GM18499 (cell line): ENCODE results near the gene SESTD1.
"Not testable (repeated sequence)": the region's sequence is repeated elsewhere in the genome, so short reads cannot be mapped to it uniquely, and the experiment has no call there.

Experiments used
- ATAC-seq: cut with Tn5 transposase; IDR thresholded peaks from one replicate; pipeline ENCODE4 v1.9.1; 2021; ENCODE audit warnings: moderate number of reproducible peaks; ENCODE audit not compliant: insufficient read depth, unreplicated experiment

SESTD1 gene

GRCh38 chr2:179240481-179241451 lies 23.9 kb downstream of the SESTD1 start:
- ATAC-seq = no peak

GRCh38 chr2:179239838-179240237 lies 24.8 kb downstream of the SESTD1 start:
- no peak for ATAC-seq

- peak; percentile 72 for ATAC-seq
These were observed 25.4 kb downstream of the SESTD1 start for GRCh38 chr2:179239195-179239594.

DNA sequence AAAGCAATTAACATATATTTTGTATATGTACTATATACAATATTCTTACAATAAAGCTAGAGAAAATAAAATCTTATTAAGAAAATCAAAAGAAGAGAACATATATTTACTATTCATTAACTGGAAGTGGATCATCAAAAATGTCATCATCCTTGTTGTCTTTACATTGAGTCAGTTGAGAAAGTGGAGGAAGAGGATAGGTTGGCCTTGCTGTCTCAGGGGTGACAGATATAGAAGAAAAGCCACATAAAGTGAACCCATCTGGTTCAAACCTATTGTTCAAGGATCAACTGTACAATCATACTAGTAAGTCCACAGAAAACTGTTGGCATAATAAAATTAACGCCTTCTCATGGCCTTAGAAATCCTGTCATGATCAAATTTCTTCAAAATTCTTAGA lies 26.6 kb downstream of the SESTD1 start:
- ATAC-seq = no peak

DNA sequence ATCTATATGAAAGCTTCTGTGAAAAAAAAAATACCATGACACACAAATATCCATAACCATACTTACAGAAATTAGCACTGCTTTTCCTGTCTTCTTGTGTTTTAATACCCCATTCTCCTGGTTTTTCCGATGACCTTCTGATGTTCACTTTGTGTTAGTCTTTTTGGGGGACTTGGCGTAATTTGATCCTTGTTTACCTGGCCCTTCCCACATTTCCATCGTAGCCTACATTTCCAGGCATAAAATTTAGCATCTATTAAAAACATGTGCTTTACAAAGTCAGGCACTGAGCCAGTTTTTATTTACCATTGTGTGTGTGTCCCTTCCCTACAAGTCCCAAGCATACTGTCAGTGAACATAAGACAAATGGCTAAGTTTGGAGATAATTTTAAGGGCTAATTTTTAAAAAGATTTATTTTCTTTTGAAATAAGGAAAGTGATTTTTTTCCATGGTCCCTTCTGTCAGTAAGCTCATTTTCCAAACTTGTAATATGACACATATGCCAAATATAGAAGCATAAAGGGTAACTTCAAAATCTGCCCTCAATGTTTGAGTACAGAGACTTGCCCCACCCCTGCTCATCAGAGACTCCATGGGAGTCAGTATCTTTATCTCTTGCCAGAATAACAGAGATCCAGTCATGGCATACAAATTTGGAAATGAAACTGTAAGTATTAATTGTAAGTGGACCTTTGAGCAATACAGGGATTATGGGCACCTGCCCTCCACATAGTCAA lies 27.3 kb downstream of the SESTD1 start:
- ATAC-seq = no peak

GRCh38 chr2:179235463-179236108 lies 29.0 kb downstream of the SESTD1 start:
- ATAC-seq = no peak

GRCh38 chr2:179234658-179235240 lies 29.9 kb downstream of the SESTD1 start:
- ATAC-seq = no peak

DNA sequence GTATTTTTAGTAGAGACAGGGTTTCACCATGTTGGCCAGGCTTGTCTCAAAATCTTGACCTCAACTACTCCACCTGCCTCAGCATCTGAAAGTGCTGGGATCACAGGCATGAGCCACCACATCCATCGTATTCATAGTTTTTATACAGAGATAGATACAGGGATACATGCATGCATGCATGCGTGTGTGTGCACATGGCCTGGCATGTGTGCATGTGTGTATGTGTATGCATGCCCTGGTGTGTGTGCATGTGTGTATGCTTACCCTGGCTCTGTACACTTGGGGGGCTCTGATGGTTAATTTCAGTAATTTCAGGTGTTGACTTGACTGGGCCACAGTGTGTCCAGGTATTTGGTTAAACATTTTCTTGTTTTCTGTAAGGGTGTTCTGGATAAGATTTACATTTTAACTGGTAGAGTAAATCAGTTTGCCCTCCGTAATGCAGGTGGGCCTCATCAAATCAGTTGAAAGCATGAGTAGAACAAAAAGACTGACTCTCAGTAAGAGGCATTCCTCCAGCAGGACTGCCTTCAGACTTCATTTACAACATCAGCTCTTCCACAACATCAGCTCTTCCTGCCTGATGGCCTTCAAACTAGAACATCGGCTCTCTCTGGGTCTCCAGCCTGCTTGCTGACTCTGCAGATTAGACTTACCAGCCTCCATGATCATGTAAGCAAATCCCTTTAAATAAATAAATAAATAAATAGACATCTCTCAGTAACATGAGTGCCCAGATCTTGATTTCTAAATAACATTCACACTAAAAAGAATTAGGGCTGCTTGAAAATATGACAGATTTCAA lies 30.8 kb downstream of the SESTD1 start:
- ATAC-seq = no peak

GRCh38 chr2:179233083-179233490 lies 31.5 kb downstream of the SESTD1 start:
- no peak for ATAC-seq

GRCh38 chr2:179226961-179227259 lies 37.7 kb downstream of the SESTD1 start:
- ATAC-seq = no peak

DNA sequence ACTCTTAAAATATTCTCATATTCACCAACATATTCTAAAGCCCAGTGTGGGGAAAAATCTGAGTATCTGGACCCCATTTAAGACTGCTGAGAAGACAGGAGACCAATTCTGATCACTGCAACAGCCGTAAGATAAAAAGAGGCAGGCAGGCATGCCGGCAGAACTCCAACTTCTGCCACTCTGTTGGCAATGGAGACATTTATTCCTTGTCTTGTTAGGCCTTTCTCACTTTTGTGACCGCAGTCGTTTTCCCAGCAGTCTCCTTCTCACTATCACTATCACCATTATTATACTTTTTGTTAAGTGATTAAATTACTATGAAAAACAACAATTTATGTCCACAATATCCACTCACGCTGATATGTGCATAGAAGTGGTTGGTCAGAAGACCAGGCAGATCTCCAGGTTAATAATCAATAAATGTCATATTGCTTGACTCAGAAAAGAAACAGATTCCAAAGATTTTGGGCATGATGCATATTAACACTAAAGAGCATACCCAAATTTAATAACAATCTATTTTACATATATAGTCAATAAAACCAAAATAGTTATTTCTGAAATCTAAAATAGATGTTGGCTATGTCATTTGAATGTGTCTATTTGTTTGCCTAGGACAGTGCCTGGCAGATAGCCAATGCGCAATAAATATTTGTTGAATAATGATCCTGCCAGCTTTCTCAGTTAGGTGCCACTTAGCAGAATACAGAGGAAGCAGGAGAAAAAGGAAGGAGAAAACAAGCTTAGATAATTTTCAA lies 38.2 kb downstream of the SESTD1 start:
- ATAC-seq = no peak

- ATAC-seq = no peak
These were observed 40.3 kb downstream of the SESTD1 start for GRCh38 chr2:179224361-179224760.

- ATAC-seq = no peak
These were observed 42.6 kb downstream of the SESTD1 start for GRCh38 chr2:179222076-179222475.

DNA sequence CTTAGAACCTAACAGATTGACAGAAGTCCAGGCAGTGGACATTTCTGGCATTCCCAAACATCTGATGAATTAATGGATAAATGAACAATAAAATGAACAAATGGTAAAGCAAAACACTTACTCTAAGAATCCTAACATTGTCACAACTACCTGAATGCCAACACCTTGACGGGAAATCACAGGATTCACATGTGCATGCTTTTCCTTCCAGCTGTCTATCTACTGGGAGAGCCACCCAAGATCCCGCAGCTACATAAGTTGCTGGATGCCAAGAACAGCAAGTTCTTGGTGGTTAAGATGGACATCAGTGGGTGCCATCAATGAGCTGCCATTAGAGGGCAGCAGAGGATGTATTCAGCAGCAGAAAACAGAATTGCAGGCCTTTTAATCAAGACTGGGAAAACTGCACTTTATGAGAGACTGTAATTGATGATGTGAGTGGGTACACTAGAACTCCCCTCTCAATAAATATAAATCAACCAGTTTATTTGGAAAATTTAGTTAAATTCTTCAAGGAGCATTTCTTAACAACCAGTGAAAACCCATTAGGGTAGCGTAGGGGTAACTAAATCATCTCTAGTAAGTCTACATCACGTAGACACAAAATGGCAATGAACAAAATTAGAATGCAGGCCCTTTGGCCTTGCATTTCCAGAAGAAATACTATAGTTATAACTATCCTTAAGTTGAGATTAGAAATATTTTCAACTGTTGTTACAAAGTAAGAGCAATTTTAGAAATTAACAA lies 45.6 kb downstream of the SESTD1 start:
- peak; percentile 58 for ATAC-seq

DNA sequence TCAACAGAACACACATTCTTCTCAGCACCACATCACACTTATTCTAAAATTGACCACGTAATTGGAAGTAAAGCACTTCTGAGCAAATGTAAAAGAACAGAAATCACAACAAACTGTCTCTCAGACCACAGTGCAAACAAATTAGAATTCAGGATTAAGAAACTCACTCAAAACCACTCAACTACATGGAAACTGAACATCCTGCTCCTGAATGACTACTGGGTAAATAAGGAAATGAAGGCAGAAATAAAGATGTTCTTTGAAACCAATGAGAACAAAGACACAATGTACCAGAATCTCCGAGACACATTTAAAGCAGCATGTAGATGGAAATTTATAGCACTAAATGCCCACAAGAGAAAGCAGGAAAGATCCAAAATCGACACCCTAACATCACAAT lies 50.0 kb downstream of the SESTD1 start:
- ATAC-seq = not testable (repeated sequence)

DNA sequence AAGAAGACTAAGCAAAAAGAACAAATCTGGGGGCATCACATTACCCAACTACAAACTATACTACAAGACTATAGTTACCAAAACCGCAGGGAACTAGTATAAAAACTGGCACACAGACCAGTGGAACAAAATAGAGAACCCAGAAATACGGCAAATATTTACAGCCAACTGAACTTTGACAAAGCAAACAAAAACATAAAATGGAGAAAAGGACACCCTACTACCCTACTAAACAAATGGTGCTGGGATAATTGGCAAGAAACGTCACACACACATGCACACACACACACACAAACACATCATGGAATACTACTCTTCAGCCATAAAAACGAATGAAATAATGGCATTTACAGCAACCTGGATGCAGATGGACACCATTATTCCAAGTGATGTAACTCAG lies 53.3 kb downstream of the SESTD1 start:
- ATAC-seq = no peak

GRCh38 chr2:179208277-179208676 lies 56.4 kb downstream of the SESTD1 start:
- ATAC-seq = not testable (repeated sequence)

- ATAC-seq = no peak
These were observed 57.6 kb downstream of the SESTD1 start for GRCh38 chr2:179207047-179207446.
